ENCODE data around the gene DLAT. TPM values are rescaled to one million over a fixed set of nuclear protein-coding genes. Genes with fewer than 3 reads are reported as not detected.
"Not testable (repeated sequence)": the region's sequence is repeated elsewhere in the genome, so short reads cannot be mapped to it uniquely, and the experiment has no call there.

DLAT gene
- total RNA-seq, 1 donor from 2014 or later = 24.9 TPM

- H3K4me1 Mint-ChIP-seq (ENCODE audit: low read depth) = no peaks in the 10 kb centered on the region
- no peak overlapping the region for H3K4me3 Mint-ChIP-seq (ENCODE audit: unreplicated experiment)
- peaks cover 36% of the 10 kb centered on the region for H3K9me3 Mint-ChIP-seq (ENCODE audit: low read depth)
- DNase-seq (ENCODE audit: low spot score) = no peak
- H3K36me3 Mint-ChIP-seq (ENCODE audit: low read depth) = peaks cover 38% of the 10 kb centered on the region
- no peaks in the 10 kb centered on the region for H3K27me3 Mint-ChIP-seq (ENCODE audit: low read depth)
- TF ChIP-seq, protein P1, sequence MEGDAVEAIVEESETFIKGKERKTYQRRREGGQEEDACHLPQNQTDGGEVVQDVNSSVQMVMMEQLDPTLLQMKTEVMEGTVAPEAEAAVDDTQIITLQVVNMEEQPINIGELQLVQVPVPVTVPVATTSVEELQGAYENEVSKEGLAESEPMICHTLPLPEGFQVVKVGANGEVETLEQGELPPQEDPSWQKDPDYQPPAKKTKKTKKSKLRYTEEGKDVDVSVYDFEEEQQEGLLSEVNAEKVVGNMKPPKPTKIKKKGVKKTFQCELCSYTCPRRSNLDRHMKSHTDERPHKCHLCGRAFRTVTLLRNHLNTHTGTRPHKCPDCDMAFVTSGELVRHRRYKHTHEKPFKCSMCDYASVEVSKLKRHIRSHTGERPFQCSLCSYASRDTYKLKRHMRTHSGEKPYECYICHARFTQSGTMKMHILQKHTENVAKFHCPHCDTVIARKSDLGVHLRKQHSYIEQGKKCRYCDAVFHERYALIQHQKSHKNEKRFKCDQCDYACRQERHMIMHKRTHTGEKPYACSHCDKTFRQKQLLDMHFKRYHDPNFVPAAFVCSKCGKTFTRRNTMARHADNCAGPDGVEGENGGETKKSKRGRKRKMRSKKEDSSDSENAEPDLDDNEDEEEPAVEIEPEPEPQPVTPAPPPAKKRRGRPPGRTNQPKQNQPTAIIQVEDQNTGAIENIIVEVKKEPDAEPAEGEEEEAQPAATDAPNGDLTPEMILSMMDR (IDR thresholded peaks at IDR 0.05) = no peak
- H3K27ac Mint-ChIP-seq (ENCODE audit: unreplicated experiment) = no peak overlapping the region
These were observed 19.6 kb upstream of the DLAT start for GRCh38 chr11:112005422-112006094.

DNA sequence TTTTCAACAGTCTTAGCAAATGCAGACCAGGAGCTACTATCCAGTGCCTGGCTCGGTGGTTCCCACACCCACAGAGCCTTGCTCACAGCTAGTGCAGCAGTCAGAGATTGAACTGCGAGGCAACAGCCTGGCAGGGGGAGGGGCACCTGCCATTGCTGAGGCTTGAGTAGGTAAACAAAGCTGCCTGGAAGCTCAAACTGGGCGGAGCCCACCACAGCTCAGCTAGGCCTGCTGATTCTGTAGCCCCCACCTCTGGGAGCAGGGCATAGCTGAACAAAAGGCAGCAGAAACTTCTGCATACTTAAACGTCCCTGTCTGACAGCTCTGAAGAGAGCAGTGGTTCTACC lies 19.1 kb upstream of the DLAT start:
- H3K4me3 Mint-ChIP-seq (ENCODE audit: unreplicated experiment); H3K27ac Mint-ChIP-seq (ENCODE audit: unreplicated experiment); H3K4me1 Mint-ChIP-seq (ENCODE audit: low read depth); DNase-seq (ENCODE audit: low spot score); H3K27me3 Mint-ChIP-seq (ENCODE audit: low read depth): not testable (repeated sequence)
- Mint-ChIP-seq H3K9me3 (ENCODE audit: low read depth) (peaks cover 40% of the 10 kb centered on the region), H3K36me3 (ENCODE audit: low read depth) (peaks cover 34% of the 10 kb centered on the region)

DNA sequence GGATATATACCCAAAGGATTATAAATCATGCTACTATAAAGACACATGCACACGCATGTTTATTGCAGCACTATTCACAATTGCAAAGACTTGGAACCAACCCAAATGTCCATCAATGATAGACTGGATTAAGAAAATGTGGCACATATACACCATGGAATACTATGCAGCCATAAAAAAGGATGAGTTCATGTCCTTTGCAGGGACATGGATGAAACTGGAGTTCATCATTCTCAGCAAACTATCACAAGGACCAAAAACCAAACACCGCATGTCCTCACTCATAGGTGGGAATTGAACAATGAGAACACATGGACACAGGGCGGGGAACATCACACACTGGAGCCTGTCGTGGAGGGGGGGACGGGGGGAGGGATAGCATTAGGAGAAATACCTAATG lies 13.8 kb upstream of the DLAT start:
- H3K27ac Mint-ChIP-seq (ENCODE audit: unreplicated experiment); H3K36me3 Mint-ChIP-seq (ENCODE audit: low read depth); H3K27me3 Mint-ChIP-seq (ENCODE audit: low read depth); H3K4me3 Mint-ChIP-seq (ENCODE audit: unreplicated experiment); H3K4me1 Mint-ChIP-seq (ENCODE audit: low read depth); DNase-seq (ENCODE audit: low spot score): not testable (repeated sequence)
- H3K9me3 Mint-ChIP-seq (ENCODE audit: low read depth) = peaks cover 42% of the 10 kb centered on the region

- Mint-ChIP-seq H3K4me1 (ENCODE audit: low read depth) (peaks cover 15% of the 10 kb centered on the region), H3K4me3 (ENCODE audit: unreplicated experiment) (no peak overlapping the region), H3K9me3 (ENCODE audit: low read depth) (peaks cover 29% of the 10 kb centered on the region), H3K36me3 (ENCODE audit: low read depth) (peaks cover 12% of the 10 kb centered on the region), H3K27ac (ENCODE audit: unreplicated experiment) (no peak overlapping the region), H3K27me3 (ENCODE audit: low read depth) (no peaks in the 10 kb centered on the region)
- no peak for DNase-seq (ENCODE audit: low spot score)
- TF ChIP-seq, protein P1 (IDR thresholded peaks at IDR 0.05) = no peak
These were observed 12.3 kb upstream of the DLAT start for GRCh38 chr11:112012874-112013273.

GRCh38 chr11:112013497-112014164 lies 11.6 kb upstream of the DLAT start:
- Mint-ChIP-seq H3K27ac (ENCODE audit: unreplicated experiment) (no peak overlapping the region), H3K4me3 (ENCODE audit: unreplicated experiment) (no peak overlapping the region)

GRCh38 chr11:112016088-112016764 lies 9.0 kb upstream of the DLAT start:
- Mint-ChIP-seq H3K4me1 (ENCODE audit: low read depth) (peaks cover 15% of the 10 kb centered on the region), H3K27ac (ENCODE audit: unreplicated experiment) (no peak overlapping the region), H3K27me3 (ENCODE audit: low read depth) (no peaks in the 10 kb centered on the region), H3K36me3 (ENCODE audit: low read depth) (peaks cover 8% of the 10 kb centered on the region), H3K9me3 (ENCODE audit: low read depth) (peaks cover under 1% of the 10 kb centered on the region), H3K4me3 (ENCODE audit: unreplicated experiment) (no peak overlapping the region)
- no peak for DNase-seq (ENCODE audit: low spot score)
- TF ChIP-seq, protein P1 (IDR thresholded peaks at IDR 0.05) = no peak

More at GRCh38 chr11:112013497-112014164, 11.6 kb upstream of the DLAT start:
- H3K27me3 Mint-ChIP-seq (ENCODE audit: low read depth) = no peaks in the 10 kb centered on the region
- H3K4me1 Mint-ChIP-seq (ENCODE audit: low read depth) = peaks cover 15% of the 10 kb centered on the region
- DNase-seq (ENCODE audit: low spot score) = no peak
- peaks cover 8% of the 10 kb centered on the region for H3K36me3 Mint-ChIP-seq (ENCODE audit: low read depth)
- TF ChIP-seq, protein P1 (IDR thresholded peaks at IDR 0.05) = no peak
- peaks cover 22% of the 10 kb centered on the region for H3K9me3 Mint-ChIP-seq (ENCODE audit: low read depth)
